ENCODE measurements around the gene CAMSAP3. TPM values are rescaled to one million over a fixed set of nuclear protein-coding genes. Genes with fewer than 3 reads are reported as not detected.

CAMSAP3 gene
- total and polyA plus RNA-seq, 2 donors from 2014 or later, result 18.5 to 19.3 TPM

- H3K9me3 ChIP-seq (ENCODE audit: control insufficient read depth in 2 of 3, insufficient read depth in 1 of 3, low read length in 3 of 3), result no peaks in the 10 kb centered on the region
- intact Hi-C loops (cut with DNase I), result no loop called here
- TF ChIP-seq CTCF (IDR thresholded peaks at IDR 0.05; ENCODE audit: borderline replicate concordance, extremely low read depth, insufficient read depth), result no peak
- no peaks in the 10 kb centered on the region for H3K27me3 ChIP-seq (ENCODE audit: control insufficient read depth, insufficient read depth, low read length)
- no peak for FAIRE-seq
- H3K4me1 ChIP-seq (ENCODE audit: control insufficient read depth in 2 of 3, insufficient read depth in 2 of 3, low read depth in 1 of 3, low read length in 3 of 3), result peaks cover 0 to 2% (median 0%) of the 10 kb centered on the region in 3 donors
- H3K4me3 ChIP-seq (ENCODE audit: low read length in 3 of 3), result no peak overlapping the region
- DNase-seq, result no peak
- no peak overlapping the region for H3K9ac ChIP-seq (ENCODE audit: low read length in 3 of 3)
- peaks cover 0 to 4% (median 0%) of the 10 kb centered on the region in 3 donors for H3K36me3 ChIP-seq (ENCODE audit: control insufficient read depth in 2 of 3, insufficient read depth in 3 of 3, low read length in 3 of 3)
- no peak overlapping the region for H3K27ac ChIP-seq (ENCODE audit: low read depth in 2 of 2, low read length in 2 of 2)
These were observed 49.5 kb downstream of the CAMSAP3 start for GRCh38 chr19:7645163-7645562.

- TF ChIP-seq CTCF (IDR thresholded peaks at IDR 0.05; ENCODE audit: borderline replicate concordance, extremely low read depth, insufficient read depth), result no peak
- no peak for FAIRE-seq
These were observed 50.2 kb downstream of the CAMSAP3 start for GRCh38 chr19:7645656-7646425.

GRCh38 chr19:7646426-7646700 is 50.7 kb downstream of the CAMSAP3 start:
- Histone ChIP-seq H3K4me3 (ENCODE audit: low read length in 3 of 3) (no peak overlapping the region), H3K9me3 (ENCODE audit: control insufficient read depth in 2 of 3, insufficient read depth in 1 of 3, low read length in 3 of 3) (no peaks in the 10 kb centered on the region), H3K27ac (ENCODE audit: low read depth in 2 of 2, low read length in 2 of 2) (no peak overlapping the region), H3K36me3 (ENCODE audit: control insufficient read depth in 2 of 3, insufficient read depth in 3 of 3, low read length in 3 of 3) (no peaks in the 10 kb centered on the region), H3K9ac (ENCODE audit: low read length in 3 of 3) (no peak overlapping the region), H3K27me3 (ENCODE audit: control insufficient read depth, insufficient read depth, low read length) (no peaks in the 10 kb centered on the region), H3K4me1 (ENCODE audit: control insufficient read depth in 2 of 3, insufficient read depth in 2 of 3, low read depth in 1 of 3, low read length in 3 of 3) (no peaks in the 10 kb centered on the region)
- intact Hi-C loops (cut with DNase I), result no loop called here
- no peak for TF ChIP-seq CTCF (IDR thresholded peaks at IDR 0.05; ENCODE audit: borderline replicate concordance, extremely low read depth, insufficient read depth)
- FAIRE-seq (no peak), DNase-seq (no peak)

More at GRCh38 chr19:7645656-7646425, 50.2 kb downstream of the CAMSAP3 start:
- Histone ChIP-seq H3K36me3 (ENCODE audit: control insufficient read depth in 2 of 3, insufficient read depth in 3 of 3, low read length in 3 of 3) (no peaks in the 10 kb centered on the region), H3K9me3 (ENCODE audit: control insufficient read depth in 2 of 3, insufficient read depth in 1 of 3, low read length in 3 of 3) (no peaks in the 10 kb centered on the region), H3K4me3 (ENCODE audit: low read length in 3 of 3) (no peak overlapping the region), H3K4me1 (ENCODE audit: control insufficient read depth in 2 of 3, insufficient read depth in 2 of 3, low read depth in 1 of 3, low read length in 3 of 3) (no peaks in the 10 kb centered on the region), H3K27ac (ENCODE audit: low read depth in 2 of 2, low read length in 2 of 2) (no peak overlapping the region), H3K27me3 (ENCODE audit: control insufficient read depth, insufficient read depth, low read length) (no peaks in the 10 kb centered on the region), H3K9ac (ENCODE audit: low read length in 3 of 3) (no peak overlapping the region)
- no peak for DNase-seq
- intact Hi-C loops (cut with DNase I), result no loop called here

- Histone ChIP-seq H3K9ac (ENCODE audit: low read length in 3 of 3) (no peak overlapping the region), H3K27me3 (ENCODE audit: control insufficient read depth, insufficient read depth, low read length) (no peaks in the 10 kb centered on the region), H3K27ac (ENCODE audit: low read depth in 2 of 2, low read length in 2 of 2) (no peak overlapping the region), H3K4me1 (ENCODE audit: control insufficient read depth in 2 of 3, insufficient read depth in 2 of 3, low read depth in 1 of 3, low read length in 3 of 3) (peaks cover 0 to under 1% (median 0%) of the 10 kb centered on the region in 3 donors), H3K4me3 (ENCODE audit: low read length in 3 of 3) (no peak overlapping the region), H3K9me3 (ENCODE audit: control insufficient read depth in 2 of 3, insufficient read depth in 1 of 3, low read length in 3 of 3) (no peaks in the 10 kb centered on the region), H3K36me3 (ENCODE audit: control insufficient read depth in 2 of 3, insufficient read depth in 3 of 3, low read length in 3 of 3) (no peaks in the 10 kb centered on the region)
- no peak for DNase-seq
- FAIRE-seq, result no peak
- intact Hi-C loops (cut with DNase I), result no loop called here
- TF ChIP-seq CTCF (IDR thresholded peaks at IDR 0.05; ENCODE audit: borderline replicate concordance, extremely low read depth, insufficient read depth), result no peak
These were observed 51.5 kb downstream of the CAMSAP3 start for GRCh38 chr19:7647156-7647555.
